ENCODE results near the gene KLF15.
A peak's percentile ranks its signal among the peaks of the same experiment; 100 is the strongest.

The KLF15 gene

DNA sequence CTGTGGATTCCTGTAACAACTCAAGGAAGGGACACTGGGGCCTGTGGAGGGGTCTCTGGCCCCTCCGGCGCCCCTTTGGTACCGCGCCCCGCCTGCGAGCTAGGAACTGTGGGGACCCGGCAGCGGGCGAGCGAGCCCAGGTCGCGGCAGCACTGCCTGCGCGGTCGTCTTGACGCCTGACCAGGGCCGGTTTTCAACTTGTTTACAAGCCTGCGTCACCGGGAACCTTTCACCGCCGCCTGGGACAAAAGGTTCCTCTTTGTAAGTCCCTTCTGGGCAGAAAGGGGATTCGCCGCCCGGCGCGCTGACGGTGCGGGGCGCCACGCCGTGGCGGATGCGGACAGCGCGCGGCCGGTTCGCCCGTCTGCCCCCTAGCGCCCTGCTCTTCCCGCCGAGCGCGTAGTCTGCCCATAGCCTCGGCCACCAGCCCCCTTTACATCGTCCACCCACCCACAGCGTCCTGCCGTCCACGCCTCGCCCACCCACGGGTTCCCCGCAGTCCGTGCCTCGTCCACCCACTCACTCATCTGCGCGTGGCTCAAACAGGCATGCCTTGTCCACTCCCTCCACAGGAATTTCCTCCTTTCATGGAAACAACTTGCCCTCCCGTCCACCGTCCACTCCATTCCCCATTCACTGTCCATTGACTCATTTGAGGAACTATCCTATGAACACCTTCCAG, 32.0 kb upstream of the KLF15 start:
- peak; percentile 70 for DNase-seq

- no peak for DNase-seq
Observed at GRCh38 chr3:126381966-126382365, 24.8 kb upstream of the KLF15 start.

DNA sequence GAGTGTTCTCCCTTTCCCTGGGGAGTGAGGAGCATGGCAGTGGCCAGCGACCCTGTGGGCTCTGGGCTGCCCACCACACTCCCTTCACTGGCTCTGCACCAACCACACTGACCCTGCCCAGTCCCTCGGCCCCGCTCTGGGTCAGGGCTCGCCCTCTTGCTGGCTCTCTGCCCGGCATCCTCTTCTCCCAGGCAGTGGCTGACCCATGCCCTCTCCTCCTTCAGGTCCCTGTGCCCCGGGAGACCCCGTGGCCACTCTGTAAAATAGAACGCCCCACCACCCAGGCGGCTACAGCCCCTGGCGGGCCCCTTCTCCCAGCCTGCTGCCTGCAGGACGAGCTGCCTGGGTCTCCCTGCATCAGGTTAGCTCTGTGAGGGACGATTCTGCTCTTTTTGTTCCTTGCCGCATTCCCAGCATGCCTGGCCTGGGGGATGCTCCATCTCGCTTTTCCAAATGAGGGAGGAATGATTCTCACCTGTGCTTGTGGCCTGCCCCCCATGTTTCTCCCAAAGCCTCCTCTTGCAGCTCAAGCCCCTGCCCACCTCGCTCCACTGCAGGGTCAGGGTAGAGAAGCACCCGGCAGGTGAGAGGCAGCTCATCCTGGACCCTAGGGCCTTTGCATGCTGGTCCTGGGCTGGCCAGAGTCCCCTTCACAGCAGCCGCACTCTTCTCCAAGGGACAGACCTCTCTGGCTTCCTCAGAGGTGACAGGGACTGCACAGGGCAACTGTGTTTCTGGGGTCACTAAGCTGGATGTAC, 23.0 kb upstream of the KLF15 start:
- no peak for DNase-seq

DNA sequence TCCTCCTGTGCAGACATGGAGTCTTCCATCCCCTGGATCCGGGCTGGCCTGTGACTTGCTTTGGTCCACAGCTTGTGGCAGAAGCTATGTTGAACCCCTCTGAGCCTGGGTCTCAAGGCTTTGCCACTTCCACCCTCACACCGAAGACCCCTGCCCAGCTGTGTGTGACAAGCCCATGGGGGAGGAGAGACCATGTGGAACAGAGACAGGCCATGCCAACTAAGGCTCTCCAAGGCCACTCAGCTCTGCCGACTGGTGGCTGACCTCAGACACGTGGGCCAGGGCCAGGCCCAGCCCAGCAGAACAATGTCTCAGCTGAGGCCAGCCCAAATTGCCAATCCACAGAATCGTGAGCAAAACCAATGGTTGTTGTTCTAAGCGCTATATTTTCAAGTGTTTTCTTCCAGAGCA, 21.1 kb upstream of the KLF15 start:
- no peak for DNase-seq

GRCh38 chr3:126377211-126377610, 20.0 kb upstream of the KLF15 start:
- no peak for DNase-seq

DNA sequence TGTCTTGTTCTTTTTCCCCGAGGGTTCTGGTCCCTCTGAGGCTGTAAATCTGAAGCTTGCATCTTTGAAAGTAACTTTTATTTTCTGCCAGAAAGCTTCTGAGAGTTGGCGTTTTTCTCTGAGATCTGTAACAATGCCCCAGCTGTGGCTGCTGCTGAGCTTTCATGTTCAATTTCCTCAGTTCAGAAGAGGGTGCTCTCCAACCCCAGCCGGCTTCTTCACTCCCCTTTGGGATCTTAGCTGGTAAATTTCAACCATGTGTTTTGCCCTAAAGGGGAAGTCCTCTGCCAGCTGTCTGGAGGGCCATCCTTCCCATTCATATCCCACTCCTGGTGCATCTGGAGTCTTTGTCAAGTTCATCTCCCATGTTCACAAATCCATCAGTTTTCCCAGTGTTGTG, 19.2 kb upstream of the KLF15 start:
- DNase-seq: no peak

DNA sequence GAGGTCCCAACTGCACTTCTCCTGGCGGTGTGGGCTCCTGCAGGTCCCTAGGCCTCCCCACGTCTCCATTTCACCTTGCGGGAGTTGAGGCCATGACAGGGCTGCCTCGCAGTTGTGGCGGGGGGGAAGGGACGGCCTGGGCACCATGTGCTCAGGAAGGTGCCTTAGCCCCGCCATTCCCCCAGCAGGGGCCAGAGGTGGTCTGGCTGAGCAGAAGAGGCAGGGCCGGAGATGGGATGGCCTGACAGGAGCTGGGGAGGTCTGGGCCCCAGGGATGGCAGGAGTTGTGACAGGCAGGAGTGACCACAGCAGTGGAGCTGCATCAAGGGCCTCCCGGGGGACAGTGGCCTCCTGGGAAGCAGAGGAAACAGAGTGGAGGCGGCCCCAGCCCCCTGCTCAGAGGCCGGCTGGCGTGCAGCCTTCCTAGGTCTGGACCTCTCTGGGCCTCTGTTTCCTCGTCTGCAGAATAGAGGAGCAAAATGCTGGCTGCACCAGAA, 18.7 kb upstream of the KLF15 start:
- no peak for DNase-seq

GRCh38 chr3:126373682-126374601, 16.7 kb upstream of the KLF15 start:
- DNase-seq: peak; percentile 41

DNA sequence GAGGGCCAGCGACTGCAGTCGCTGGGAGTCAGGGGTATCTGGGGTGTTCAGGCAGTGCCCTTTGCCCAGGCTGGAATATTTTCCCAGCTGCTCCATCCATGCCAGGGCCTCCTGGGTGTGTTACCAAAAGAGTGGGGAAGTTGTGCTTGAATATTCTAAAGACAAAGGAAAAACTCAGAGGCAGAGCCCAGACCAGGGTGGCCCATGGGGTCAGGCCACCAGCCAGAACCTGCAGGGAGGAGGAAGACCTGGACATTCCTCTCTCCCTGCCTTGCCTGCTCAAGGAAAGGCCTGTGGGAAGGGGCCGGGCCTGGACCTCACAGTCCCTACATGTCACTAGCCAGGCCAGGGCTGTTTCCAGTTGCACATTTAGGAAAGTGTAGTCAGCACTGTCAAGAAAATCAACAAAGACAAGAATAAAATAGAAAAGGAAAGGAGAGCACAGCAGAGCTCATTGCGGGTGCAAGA, 16.0 kb upstream of the KLF15 start:
- no peak for DNase-seq

DNA sequence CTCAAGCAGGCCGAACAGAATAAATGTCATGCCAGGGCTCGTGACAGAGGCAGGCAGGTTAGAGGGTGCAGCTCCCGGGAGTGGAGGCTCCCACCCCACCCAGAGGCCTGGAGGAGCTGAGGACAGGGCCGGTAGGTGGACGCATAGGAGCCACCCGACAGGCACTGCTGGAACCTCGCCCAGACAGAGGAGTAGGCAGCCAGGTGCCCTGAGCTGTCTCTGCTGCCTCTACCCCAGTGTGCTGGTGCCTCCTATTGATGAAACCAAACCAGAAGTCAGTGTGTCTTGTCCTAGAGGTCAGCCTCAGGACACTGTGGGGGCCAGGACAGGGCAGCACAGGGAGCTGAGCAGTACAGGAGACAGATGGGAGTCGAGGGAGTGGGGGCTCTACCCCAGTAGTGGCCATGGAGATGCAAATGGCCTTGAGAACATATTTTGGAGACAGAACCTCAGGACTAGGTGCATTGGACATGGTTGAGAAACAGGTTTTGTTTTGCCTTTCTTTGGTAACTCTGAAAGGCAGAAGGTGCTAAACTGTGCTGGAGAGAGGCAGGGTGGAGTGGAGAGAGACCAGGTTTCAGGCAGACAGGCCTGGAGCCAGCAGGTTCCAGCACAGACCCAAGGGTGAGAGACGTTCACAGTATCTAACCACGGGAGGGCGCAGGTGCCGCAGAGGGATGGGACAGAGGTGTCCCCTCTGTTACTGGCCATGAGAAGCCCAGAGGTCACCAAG, 15.4 kb upstream of the KLF15 start:
- DNase-seq: no peak

DNA sequence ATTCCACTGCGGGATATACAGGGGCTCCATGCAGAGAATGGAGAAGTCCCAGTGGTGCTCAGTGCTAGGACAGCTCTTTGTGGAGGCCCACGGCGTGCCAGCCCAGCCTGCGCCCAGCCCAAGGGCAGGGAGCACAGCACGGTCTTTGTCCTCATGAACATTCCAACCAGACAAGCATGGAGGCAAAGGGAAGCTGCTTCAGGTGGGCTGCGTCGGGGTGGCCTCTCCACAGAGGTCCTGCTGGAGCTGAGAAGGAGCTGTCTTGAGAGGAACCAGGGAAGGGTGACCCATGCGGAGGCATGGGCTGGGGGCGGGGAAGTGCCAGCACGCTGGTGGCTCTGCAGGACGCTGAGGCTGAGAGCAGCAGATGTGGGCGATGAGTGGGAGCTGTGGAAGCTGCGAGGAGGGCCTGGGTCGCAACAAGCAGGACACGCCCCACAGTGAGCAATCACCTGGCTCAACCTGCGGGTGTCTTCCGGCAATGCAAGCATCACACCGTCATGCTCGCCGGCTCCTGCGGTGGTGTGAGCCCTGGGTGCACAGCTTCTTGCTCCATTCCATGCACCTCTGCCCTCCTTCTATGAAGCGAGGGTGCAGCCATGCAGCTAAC, 14.0 kb upstream of the KLF15 start:
- no peak for DNase-seq

DNA sequence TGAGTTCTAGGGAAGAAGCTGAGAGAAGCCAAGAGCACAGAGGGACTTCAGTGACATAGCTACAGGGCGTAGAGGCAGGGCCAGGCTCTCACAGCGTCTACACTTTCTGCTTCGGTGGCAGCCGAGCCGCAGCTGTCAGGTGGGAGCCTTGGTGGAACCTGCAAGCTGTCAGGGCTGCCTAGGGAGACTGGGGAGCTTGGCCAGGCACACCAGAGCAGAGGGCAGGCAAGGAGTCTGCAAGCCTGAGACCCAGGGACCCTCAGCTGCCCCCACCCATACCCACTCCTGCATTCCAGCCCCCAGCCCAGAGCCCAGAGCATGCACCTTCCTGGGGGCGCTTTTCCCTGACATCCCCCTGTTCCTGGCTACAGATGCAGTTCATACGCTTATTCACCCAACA, 13.4 kb upstream of the KLF15 start:
- no peak for DNase-seq

- no peak for DNase-seq
Observed at GRCh38 chr3:126370055-126370454, 12.8 kb upstream of the KLF15 start.

DNA sequence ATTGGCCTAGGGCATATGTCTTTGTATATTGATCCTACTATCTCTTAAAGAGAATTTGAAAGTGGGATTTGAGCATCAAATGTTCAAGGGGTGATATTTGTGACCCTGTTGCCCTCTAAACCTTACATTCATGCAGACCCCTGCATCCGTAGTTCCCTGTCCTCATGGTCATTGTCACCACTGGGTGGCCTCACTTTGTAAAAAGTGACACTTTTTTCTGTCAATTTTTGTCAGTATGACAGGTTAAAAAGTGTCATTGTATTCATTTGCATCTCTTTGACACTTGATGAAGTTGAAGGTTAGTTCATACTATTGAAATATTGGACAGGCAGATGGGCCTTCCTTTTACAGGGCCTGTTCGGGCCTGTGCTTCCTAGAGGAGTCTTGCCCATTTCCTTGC, 12.3 kb upstream of the KLF15 start:
- DNase-seq: no peak

- no peak for DNase-seq
Observed at GRCh38 chr3:126367316-126367805, 10.2 kb upstream of the KLF15 start.

DNA sequence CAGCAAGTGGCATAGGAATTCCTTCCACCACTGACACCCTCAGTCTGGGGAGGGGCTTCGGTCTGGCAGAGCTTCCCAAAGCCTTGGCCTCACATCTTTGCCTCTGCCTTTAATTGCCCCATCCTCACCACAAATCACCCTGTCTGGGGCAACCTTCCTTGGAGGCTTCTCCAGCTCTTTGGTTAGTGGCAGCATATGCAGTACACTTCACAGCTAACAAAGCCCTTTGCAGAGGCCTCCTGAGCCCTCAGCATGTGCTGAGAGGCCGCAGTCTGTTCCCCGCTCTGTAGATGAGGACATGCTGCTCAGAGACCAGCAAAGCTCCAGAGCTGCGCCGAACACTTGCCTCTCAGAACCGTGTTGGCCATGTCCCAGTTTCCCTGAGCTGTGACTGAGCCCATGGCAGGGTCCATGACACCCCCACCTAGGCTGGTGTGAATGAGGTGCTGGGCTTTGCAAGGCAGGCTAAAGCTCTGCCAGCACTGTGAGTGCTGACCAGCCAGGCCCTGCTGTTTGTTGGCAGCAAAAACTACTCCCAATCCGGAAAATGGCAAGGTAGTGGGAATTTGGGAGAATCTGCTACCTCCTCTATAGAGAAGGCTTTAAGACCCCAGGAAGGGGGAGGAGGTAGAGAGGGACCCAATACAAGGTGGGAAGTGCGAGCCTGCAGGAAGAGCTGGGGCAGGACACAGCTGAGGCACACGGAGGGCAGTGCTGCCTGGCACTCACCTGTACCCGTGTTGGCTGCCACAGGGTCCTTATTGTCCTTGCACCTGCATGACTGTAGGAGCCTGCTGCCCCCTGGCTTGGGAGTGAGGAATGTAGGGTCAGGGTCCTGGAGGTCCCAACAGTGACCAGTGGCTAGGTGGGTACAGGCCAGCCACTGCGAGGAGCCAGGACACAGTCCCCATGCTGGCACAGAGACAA, 8.4 kb upstream of the KLF15 start:
- no peak for DNase-seq

DNA sequence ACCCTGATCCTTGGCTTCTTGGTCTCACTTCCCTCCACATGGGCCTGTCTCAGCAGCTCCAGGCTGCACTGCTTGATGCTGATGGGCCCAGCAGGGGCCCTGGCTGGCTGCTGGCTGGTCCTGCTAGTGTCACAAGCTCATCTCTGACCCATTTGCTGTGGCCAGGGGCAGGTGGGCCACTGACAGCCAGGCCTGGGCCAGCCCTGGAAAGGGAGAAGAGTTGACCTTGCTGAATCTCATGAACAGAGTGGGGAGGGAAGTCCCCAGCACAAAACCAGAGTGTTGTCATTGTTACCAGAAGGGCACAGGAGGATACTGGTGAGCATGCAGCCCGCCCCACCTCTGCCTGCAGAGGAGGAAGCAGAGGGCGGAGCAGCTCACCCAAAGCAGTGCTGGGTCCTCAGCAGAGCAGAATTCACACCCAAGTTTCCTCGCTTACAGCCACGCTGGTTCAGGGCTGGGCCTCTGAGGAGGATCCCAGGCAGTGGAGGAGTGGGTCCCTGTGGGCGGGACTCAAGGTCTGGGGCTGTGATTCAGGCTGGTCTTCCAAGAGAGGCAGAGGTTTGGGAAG, 7.6 kb upstream of the KLF15 start:
- DNase-seq: no peak

GRCh38 chr3:126364130-126364695, 7.0 kb upstream of the KLF15 start:
- DNase-seq: no peak

- DNase-seq: no peak
Observed at GRCh38 chr3:126361211-126361610, 4.0 kb upstream of the KLF15 start.

DNA sequence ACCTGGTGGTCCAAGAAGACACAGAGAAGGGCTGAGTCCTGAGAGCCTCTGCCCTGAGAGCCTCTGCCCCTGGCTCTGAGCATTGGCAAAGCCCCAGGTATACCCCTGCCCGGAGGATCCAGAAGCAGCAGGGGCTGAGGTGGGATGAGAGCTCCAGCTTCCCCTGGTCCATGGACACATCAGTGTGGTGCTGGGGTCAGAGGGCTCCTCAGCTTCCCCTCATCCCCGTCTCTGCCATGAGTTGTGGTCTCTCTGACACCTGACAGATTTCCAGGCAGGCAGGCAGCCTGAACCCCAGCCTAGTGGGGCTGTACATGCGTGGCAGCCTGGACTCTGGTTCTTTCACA, 3.5 kb upstream of the KLF15 start:
- DNase-seq: no peak
